Adipose tissue (tissue), 3 donors: ENCODE measurements around the gene ARHGEF9. TPM values are rescaled to one million over a fixed set of nuclear protein-coding genes. Genes with fewer than 3 reads are reported as not detected.
"Not testable (repeated sequence)": the region's sequence is repeated elsewhere in the genome, so short reads cannot be mapped to it uniquely, and the experiment has no call there.

Source experiments
- H3K27ac ChIP-seq: one replicate; pipeline ENCODE4 v1.5.1; 2013; ENCODE audit warnings: low read depth, low read length
- WGBS, 3 donors: extraction: QIAGEN DNeasy Blood & Tissue Kit; methylation state at CpG; one replicate each; pipeline ENCODE4 v1.1.7; 2013; 5-methylcytosine and 5-hydroxymethylcytosine counted together
- polyA plus RNA-seq, 3 donors: library from polyadenylated mRNA; stranded (reverse); fragments of 200-250 nt; gene quantifications; one replicate each; pipeline ENCODE4 v1.2.3, GENCODE V29; 2013
- donor health status: healthy with polysubstance abuse.
- donor health status: Bipolar disorder and iron deficiency.
- donor health status: healthy.

Gene ARHGEF9
- polyA plus RNA-seq, 3 donors = 3.1 to 5.7 (median 4.1) TPM

DNA sequence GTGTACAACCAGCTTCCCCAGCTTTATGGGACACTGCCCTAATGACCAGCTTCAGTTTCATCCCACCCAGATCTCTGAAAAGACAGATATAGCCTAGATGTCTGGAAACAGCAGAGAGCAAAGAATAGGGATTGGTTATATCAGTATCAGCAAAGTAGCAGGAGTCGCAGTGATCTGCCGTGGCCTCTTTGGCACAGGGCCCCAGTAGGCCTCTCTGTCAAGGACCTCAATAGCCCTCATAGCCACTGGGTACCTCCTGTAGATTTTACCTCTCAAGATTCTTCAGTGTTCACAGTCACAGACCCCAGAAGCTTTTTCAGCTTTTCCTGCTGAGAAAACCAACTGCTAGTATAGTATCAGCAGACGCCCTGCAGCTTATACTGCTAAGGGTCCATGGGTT, 104.6 kb downstream of the ARHGEF9 start:
- 82 to 97% (median 83%) methylated on average over 3 of the region's 3 CpGs for WGBS, 3 donors
- no peak overlapping the region for H3K27ac ChIP-seq

DNA sequence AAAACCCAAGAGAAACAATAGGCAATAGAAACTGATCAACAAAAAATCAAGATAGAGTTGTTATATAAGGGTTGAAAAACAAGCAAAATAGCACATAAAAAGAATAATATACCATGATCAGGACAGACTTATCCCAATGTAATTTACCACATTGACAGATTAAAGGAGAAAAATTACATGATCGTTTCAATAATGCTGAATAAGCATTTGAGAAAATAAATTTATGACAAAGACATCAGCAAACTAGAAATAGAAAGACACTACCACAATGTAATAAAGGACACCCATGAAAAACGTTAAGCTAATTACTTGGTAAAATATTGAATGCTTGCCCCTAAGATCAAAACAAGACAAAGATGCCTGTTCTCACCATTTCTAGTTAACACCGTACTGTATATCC, 105.6 kb downstream of the ARHGEF9 start:
- WGBS, 3 donors = 80 to 96% (median 95%) methylated on average over 3 of the region's 3 CpGs
- H3K27ac ChIP-seq = no peak overlapping the region

DNA sequence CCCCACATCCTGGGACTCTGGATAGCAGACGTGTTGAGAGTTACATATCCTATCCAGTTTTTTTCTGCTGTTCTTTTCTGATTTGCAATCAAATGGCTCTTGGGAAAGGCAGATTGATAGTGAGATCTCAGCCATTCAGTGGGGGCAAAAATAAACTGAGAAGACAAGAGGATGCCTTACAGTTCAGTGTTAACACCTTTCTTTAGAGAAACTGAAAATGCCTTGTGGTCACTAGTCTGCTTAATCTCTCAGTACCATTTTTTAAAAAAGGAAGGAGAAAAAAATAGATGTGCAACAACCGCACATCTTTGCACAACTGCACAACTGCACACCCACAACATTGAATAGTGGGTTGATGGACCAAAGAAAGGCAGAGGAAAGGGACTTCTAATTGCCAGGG, 109.3 kb downstream of the ARHGEF9 start:
- 78 to 94% (median 93%) methylated on average over 2 of the region's 2 CpGs for WGBS, 3 donors
- no peak overlapping the region for H3K27ac ChIP-seq

DNA sequence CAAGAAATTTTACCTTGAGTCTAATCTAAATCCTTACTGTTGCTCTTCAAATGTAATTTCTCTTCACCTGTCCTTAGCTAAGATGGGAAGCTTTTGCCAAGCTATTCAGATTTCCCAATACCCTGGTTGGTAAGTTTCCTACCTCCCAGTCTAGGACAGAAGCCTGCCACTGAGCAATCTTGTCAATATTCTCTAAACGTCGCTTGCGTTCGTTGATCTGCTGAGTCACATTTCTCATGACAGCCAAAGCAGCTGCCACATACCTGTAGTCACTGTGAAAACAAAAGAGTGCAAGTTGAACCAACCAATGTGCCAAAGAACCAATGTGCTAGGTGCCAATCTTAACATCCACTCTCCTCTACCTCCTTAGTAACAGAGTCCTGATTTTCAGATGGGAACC, 111.1 kb downstream of the ARHGEF9 start:
- WGBS, 3 donors = 93 to 99% (median 94%) methylated on average over 4 of the region's 4 CpGs

DNA sequence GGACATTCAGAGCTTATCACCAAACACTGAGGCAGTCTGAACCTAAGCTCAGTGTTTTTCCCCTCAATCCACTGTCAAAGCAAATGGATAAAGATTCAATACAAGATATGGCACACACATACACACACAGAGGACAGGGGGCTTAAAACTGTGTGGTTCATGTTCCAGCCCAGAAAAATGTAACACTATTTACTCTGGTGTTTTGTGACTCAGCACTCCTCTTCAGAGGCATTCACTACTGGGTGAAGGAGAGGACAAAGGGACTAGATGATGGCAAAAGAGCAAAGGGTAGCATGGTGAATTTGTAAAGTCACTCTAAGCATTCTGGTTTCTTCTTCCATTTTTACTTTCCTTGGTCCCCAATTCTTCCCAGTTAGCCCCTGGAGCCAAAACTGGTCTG, 120.3 kb downstream of the ARHGEF9 start:
- H3K27ac ChIP-seq = no peak overlapping the region

More for the DNA sequence above, 111.1 kb downstream of the ARHGEF9 start:
- no peak overlapping the region for H3K27ac ChIP-seq

DNA sequence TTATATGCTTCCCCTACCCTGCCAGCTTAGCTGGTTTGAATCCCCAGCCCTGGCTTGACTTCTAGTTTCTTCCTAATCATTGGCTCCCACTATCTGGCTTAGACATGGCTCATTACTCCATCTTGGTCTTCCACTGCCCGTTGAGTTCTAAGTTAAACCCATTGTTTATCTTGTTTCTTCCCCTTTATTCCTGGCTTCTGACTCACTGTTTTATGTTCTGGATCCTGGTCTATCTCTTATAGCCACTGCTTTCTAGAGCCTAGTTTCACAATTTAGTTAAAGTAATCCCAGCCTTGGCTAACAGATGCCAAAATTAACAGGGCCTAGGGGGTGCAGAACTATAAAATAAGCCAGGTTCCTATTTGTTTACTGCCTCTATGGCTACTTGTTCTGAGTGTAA, 120.9 kb downstream of the ARHGEF9 start:
- H3K27ac ChIP-seq = no peak overlapping the region
- 52 to 80% (median 77%) methylated on average over 1 of the region's 1 CpG for WGBS, 3 donors

DNA sequence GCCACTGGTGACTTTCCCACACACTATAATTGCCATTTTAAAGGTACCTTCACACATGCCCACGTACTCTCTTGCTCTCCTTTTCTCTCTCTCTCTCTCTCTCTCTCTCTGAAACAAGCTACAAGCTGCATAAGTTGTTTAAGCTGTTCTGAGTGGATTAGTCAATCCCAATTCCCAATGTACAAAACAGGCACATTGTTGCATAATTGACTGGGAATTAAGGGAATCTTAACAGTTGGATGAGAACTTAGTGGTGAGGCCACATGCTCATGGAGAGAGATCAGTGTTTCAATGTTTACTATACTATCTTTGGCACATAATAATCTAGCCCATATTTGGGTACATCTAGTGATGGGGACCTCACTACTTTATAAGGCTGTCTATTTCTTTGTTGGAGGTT, 123.3 kb downstream of the ARHGEF9 start:
- H3K27ac ChIP-seq = no peak overlapping the region
- 27 to 82% (median 72%) methylated on average over 1 of the region's 1 CpG for WGBS, 3 donors

DNA sequence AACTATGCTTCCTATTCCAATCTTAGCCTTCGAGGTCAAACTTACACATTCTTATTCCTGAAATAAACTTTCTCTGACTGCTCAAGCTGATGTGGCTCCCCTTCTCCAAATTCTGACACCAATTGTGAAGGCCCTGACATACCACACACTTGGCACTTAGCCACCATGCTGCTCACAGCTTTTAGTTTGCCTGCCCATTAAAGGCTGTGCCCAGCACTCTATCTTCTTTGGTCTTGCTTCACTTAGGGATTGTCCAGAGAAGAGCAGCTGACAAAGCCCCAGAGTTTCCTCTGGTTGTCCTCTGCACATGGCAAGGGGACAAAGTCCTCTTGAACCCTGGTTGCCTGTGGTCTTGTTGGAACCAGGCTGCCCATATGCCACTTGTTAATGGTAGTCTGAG, 126.1 kb downstream of the ARHGEF9 start:
- no peak overlapping the region for H3K27ac ChIP-seq
- 60 to 82% (median 77%) methylated on average over 1 of the region's 1 CpG for WGBS, 3 donors

DNA sequence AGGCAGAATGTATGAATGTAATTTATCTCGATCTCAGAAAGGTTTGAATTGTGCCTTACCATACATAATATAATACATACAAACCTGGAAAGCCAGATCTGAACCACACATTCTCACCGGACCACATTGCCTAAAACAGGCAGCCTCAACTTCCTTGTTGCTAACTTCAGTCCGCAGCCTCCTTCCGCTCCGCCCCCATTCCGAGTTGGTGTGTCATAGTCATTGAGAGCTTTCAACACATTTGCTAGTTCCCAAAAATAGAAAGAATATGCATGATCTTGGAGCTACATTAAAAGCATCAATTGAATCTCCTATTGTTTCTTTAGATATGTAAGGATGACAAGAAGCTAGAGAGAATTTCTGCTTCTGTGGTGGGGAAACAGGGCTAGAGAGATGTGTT, 127.2 kb downstream of the ARHGEF9 start:
- 72 to 96% (median 80%) methylated on average over 6 of the region's 6 CpGs for WGBS, 3 donors
- H3K27ac ChIP-seq = no peak overlapping the region

DNA sequence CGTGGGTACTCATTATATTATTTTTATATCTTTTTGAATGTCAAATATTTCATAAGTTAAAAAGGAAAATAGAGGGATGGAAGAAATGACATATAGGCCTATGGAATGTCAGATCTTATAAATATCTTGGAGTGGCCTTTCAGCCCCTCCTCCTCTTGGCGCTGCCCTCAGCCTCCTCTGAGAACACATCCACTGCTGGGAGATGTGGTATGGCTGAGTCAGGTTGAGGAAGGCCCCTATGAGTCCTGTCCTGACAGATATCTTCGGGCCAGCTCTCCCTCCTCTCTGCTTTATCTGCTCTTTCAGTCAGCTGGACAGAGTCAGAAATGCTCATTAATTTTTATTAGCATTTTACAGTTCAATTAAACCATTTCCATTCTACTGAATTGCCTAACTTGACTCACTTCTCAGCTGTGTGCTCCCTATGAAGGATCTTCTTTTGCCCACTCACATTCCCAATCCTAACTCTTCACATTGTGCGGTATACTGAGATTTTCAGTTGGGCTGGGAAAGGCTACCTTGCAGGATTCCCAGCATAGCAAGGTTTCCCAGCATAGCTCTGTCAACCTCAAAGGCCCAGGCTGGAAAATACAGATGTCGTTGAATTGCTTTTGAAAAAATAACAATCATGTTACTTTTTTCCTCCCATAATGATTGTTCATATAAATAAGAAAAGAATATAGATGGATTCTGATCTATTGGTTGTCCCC, 128.0 kb downstream of the ARHGEF9 start:
- H3K27ac ChIP-seq = no peak overlapping the region
- 71 to 93% (median 87%) methylated on average over 5 of the region's 5 CpGs for WGBS, 3 donors

DNA sequence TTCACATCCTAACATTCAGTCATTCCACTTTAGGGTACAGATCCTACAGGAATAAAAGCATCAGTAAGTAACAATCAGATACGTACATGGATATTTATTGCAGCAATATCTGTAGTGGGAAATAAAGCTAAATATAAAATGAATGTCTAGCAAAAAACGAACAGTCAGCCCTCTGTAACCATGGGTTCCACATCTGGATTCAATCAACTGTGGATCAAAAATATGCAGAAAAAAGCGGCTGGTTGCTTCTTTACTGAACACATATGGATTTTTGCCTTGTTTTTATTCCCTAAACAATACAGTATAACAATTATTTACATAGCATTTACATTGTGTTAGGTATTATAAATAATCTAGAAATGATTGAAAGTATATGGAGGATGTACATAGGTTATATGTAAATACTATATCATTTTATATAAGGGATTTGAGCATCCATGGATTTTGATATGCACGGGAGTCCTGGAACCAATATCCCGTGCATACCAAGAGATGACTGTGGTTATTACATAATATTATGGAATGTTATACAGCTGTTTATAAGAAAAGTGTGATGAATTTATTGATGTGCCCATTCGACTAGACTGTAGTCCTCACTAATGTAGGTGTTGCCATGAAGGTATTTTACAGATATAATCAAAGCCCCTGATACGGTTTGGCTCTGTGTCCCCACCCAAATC, 132.8 kb downstream of the ARHGEF9 start:
- WGBS, 3 donors = 68 to 92% (median 88%) methylated on average over 7 of the region's 7 CpGs
- no peak overlapping the region for H3K27ac ChIP-seq

DNA sequence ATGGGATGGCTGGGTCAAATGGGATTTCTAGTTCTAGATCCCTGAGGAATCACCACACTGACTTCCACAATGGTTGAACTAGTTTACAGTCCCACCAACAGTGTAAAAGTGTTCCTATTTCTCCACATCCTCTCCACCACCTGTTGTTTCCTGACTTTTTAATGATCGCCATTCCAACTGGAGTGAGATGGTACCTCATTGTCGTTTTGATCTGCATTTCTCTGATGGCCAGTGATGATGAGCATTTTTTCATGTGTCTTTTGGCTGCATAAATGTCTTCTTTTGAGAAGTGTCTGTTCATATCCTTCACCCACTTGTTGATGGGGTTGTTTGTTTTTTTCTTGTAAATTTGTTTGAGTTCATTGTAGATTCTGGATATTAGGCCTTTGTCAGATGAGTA, 139.3 kb downstream of the ARHGEF9 start:
- 78 to 92% (median 91%) methylated on average over 2 of the region's 2 CpGs for WGBS, 3 donors
- H3K27ac ChIP-seq = not testable (repeated sequence)

DNA sequence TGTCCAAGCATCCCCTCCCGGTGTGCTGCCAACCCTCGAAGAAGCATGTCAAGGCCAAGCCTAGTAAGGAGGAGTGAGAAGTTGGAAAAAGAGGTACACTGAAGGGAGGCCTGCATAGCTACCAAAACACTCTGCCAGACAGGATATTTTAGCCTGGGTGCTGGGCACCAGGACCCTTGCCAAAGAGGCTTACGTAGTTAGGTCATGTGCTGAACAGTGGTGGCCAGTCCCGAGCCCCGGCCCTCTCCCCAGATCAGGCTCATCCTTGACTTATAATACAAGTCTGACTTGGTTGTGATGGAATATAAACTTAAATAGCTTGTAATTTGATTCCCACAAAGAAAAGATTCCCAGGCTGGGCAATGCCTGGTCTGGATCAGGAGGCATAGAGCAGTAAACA, 149.3 kb downstream of the ARHGEF9 start:
- 93 to 97% (median 95%) methylated on average over 5 of the region's 5 CpGs for WGBS, 3 donors
- H3K27ac ChIP-seq = no peak overlapping the region

DNA sequence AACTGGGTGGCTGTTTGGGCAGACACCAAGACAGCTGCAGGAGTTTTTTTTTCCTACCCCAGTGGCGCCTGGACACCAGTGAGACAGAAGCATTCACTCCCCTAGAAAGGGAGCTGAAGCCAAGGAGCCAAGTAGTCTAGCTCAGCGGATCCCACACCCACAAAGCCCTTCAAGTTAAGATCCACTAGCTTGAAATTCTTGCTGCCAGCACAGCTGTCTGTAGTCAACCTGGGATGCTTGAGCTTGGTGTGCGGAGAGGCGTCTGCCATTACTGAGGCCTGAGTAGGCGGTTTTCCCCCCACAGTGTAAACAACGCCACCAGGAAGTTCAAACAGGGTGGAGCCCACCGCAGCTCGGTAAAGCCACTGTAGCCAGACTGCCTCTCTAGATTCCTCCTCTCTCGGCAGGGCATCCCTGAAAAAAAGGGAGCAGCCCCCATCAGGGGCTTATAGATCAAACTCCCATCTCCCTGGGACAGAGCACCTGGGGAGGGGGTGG, 171.4 kb downstream of the ARHGEF9 start:
- H3K27ac ChIP-seq = no peak overlapping the region
- WGBS, 3 donors = 68 to 82% (median 73%) methylated on average over 9 of the region's 9 CpGs

DNA sequence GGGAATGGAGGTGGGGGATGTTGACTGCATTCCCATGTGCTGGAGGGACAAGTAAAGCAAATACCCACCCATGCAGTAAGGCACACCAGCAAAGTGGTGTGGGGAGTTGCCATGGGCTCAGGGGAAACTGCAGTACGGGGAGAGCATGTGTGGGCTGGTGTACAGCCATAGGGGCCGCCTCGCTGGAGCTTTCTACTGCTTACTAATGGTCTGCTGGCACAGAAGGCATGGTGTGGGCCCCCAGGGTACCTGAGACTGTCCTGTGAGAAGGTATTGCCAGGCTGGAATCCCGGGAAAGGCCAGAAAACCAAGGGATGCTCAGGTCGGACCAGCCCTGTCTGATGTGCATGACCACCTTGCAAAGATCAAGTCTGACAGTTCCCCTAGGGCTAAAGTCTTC, 199.1 kb downstream of the ARHGEF9 start:
- 67 to 88% (median 75%) methylated on average over 5 of the region's 5 CpGs for WGBS, 3 donors
- no peak overlapping the region for H3K27ac ChIP-seq
